ENCODE results near the gene ARHGAP24. TPM values are rescaled to one million over a fixed set of nuclear protein-coding genes. Genes with fewer than 3 reads are reported as not detected.

Gene ARHGAP24
- total RNA-seq, 1 experiment from 2014 or later = 5.8 TPM

DNA sequence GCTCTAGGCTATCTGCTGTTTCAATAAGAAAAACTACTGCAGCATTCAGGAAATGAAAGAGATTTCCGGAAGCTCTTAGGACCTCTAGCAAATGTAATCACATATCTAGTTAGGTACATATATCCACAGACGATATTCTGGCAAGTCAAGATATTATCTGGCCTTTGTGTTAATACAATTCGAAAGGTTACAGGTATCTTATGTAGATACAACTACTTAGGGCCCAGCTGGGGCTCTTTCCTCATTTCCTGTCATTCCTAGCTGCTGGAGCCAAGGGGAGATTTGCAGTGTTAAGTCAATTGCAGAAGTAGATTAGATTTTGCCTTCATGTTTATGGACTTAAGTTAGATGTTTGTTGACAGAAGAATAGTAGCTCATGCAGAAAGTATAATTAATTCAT lies 299.5 kb downstream of the ARHGAP24 start:
- DNase-seq (ENCODE audit: low read depth) = no peak

DNA sequence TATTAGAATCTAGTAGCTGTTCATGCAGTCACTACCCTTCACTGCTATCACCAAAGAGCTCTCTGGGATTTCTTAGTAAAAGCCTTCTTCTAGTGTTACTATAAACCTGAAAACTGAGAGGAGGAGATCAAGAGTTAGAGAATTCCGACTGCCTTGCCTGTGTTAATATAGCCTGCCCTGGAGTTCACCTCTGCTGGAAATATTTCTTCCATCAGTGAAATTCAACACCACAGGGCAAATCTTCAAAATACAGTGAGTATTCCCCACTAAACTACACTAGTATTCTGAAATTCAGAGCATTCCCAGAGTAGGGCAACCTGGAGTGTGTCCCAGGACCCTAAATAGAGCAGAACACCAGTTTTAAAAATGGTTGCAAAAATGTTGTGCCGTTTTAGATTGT lies 301.1 kb downstream of the ARHGAP24 start:
- no peak for DNase-seq (ENCODE audit: low read depth)

DNA sequence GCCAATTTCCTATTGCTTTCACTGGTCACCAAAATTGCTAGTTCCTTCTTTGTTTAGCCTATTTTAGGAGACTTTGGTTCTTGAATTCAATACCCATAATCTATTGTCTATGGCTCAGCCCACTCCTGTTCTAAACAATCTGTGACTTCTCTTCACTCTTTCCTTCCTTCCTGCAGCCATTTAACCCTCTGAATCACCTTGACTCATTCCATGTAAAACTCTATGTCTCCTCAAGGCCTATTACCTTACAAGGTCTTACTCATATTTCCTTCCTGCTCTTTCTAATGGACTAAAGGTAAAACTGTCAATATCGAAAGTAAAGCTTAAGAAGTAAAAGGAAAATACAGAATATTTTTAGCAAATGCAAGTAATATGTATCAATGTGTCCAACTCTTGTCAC lies 301.6 kb downstream of the ARHGAP24 start:
- DNase-seq (ENCODE audit: low read depth) = peak; percentile 90

GRCh38 chr4:85777908-85778631 lies 303.1 kb downstream of the ARHGAP24 start:
- DNase-seq (ENCODE audit: low read depth) = no peak

DNA sequence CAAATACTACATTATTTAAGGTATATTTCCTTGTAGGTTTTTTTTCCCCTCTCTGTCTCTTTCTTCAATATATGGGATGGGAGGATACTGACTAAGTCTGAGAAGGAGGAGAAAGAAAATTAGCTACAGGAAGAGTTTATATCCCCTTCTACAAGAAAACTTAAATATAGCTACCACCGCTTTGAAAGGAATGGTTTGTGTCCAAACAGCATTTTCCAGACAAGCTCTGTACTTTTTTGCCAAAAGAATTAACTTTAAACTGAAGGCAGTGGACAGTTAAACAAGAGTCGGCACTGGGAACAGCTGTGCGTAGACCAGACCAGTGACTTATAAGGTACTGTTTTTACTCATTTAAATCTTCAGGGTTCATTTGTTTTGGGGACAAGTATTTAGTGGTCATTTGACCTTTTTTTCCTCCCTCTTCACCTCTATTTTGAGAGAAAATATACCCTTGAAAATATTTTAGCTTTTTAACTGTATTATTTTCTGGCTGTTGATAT lies 303.7 kb downstream of the ARHGAP24 start:
- peak; percentile 49 for DNase-seq (ENCODE audit: low read depth)

DNA sequence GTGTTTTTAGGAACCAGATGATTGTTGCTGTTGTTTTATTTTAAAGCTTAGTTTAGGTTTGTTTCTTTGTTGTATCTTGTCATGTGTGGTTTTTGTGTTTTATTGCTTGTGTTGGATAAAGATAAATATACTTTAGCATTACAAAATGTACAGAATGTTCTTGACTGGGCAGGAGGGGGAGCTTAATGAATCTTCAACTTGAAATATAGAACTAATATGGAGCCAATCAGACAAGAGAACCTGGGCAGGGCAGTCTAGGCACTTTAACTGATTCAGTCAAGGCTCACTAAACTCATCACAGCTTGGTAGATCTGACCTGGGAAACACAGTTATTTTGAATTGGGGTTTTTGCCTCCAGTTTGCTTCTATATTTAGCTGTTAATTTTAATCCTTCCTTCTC lies 304.2 kb downstream of the ARHGAP24 start:
- DNase-seq (ENCODE audit: low read depth) = peak; percentile 35

GRCh38 chr4:85780664-85781063 lies 305.7 kb downstream of the ARHGAP24 start:
- peak; percentile 7 for DNase-seq (ENCODE audit: low read depth)

DNA sequence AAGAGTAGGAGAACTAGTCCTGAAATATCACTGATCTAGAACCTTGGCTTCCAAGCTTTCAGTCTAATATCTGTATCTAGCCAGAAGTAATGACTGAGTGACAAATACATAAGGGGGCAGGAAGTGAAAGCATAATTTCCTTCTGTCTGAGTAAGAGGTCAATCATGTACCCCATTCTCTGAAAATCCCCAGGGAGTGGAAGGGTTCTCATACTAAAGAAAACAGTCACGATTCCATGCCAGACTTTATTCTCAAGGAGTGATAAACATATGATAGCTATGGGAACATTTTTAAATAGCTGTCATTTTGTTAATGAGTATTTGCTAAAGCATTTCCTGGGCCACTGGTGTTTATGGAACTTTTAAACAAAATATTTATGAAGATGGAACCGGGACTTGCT lies 308.5 kb downstream of the ARHGAP24 start:
- DNase-seq (ENCODE audit: low read depth) = peak; percentile 68

DNA sequence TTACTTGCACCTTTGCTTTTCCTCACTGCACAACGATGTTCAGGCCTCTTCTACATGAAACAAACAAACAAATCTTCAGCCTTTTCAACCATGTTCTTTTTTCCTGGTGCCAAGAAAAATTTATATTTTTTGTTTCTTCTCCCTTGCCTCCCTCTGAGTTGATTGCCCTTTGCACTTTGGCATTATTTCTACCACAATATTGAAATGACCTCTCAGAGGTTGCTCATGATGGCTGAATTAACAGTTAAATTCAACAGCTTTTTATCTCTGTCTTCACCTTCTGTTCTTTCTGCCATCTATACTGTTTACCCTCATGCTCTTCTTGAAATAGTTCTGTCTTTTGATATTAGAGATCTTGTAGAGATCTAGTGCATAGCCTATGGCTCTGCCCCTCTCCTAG lies 308.9 kb downstream of the ARHGAP24 start:
- DNase-seq (ENCODE audit: low read depth) = no peak

- no peak for DNase-seq (ENCODE audit: low read depth)
Measured at GRCh38 chr4:85784348-85784747, 309.4 kb downstream of the ARHGAP24 start.

GRCh38 chr4:85784947-85785346 lies 310.0 kb downstream of the ARHGAP24 start:
- DNase-seq (ENCODE audit: low read depth) = no peak

- DNase-seq (ENCODE audit: low read depth) = peak; percentile 70
Measured at GRCh38 chr4:85787133-85787532, 312.2 kb downstream of the ARHGAP24 start.

DNA sequence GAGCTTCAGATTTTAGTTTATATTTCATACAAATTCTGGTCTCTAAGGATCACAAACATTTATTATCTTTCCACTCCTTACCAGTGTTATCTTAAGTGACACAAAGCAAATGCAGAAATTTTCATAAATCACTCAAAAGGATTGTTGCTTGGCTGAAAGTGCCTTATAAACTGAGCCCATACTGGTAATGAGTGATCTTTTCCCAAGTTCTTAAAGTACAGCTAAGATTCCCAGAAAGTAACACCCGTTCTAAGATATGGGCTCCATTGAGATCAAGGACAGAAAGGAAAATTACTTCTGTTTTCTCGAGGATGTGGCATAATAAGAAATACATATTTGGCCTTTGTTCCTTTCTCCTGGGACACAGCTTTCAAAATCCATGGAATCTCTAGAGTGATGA lies 313.7 kb downstream of the ARHGAP24 start:
- DNase-seq (ENCODE audit: low read depth) = no peak

- DNase-seq (ENCODE audit: low read depth) = no peak
Measured at GRCh38 chr4:85789241-85789640, 314.3 kb downstream of the ARHGAP24 start.

DNA sequence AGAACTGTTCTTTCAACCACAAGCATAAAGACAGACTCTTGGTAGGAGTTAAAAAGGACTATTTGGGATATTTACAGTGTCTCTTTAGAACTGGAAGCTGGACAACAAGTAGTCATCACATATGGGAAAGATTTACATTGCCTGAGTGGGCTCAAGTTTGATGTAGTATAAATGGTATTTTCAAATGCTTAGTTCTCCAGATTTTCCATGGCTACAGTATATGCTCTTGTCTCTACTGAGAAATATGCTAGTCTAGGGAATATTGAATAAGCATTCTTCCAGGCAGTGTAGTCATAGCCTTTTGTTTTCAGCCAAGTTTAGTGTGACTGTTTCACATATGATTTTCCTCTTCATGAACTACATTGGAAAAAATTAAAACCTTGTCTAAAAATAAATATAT lies 315.6 kb downstream of the ARHGAP24 start:
- no peak for DNase-seq (ENCODE audit: low read depth)

DNA sequence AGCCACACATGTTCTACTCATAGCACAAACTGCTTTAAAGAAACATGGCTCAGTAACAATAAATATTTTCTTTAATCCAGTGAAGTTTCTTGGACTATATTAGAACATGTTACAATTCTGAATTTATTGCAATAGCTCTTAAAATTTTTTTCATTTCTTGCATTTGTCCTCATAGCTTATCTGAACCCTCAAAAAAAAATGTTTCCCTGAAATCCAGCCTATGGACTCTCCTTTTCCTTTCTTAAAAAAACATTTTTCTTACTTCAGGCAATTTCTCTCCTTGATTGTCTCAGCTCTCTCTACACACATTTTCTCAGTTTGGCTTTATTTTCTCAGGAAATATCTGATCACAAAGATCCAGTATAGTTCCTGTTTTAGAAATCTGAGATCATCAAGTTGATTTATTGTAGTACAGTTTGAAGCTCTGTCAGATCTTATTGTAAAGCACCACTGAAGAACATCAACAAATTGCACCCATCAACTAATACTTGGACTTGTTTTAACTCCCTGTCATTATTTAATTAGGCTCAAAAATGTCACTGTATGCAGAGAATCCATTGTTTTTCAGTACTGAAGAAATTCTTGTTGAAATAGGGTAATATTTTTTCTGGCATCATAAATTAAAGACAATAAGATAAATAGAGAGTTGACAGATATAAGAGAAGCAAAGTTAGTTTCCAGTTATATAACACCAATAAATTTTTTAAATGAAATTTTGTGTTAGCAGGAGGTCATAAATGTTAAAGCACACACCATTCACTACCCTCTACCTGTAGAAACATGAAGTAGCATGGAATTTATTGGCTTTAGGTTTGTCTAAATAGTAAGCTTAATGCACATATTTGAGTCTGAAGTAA lies 317.7 kb downstream of the ARHGAP24 start:
- DNase-seq (ENCODE audit: low read depth) = no peak

DNA sequence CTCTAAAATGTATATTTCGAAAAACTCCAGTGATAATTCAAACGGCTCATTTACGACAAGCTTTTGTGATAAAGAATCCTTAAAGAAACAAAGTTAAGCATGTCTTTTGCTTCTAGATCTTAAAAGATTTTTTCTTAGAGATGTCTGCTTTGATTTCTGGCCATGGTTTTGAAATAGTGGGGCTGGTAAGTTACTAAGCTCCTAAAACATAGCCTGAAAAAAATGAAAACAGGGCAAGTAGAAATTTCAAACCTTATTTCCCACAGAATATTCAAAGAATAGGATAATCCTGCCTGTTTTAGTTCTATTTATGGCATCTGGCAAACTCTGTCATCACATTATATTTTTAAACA lies 318.3 kb downstream of the ARHGAP24 start:
- no peak for DNase-seq (ENCODE audit: low read depth)

- DNase-seq (ENCODE audit: low read depth) = no peak
Measured at GRCh38 chr4:85798012-85798770, 323.2 kb downstream of the ARHGAP24 start.

GRCh38 chr4:85803856-85804255 lies 328.9 kb downstream of the ARHGAP24 start:
- DNase-seq (ENCODE audit: low read depth) = no peak

DNA sequence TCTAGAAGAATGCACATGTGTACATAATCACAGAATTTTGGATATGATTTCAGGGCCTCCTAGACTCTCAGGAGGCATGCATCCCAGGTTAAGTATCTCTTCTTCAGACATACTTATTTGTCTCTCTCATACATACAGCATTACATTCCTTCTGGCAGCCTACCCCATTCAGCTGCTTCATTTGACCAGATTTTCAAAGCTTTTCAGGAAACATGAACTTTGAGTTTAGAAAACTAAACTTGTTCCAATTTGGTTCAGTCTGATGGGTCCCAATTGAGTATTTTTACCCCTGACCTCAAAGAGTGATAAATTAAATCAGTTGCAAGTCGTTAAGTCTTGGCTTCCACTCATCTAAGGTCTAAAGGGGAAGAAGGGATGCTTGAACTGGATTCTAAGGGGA lies 330.9 kb downstream of the ARHGAP24 start:
- no peak for DNase-seq (ENCODE audit: low read depth)

DNA sequence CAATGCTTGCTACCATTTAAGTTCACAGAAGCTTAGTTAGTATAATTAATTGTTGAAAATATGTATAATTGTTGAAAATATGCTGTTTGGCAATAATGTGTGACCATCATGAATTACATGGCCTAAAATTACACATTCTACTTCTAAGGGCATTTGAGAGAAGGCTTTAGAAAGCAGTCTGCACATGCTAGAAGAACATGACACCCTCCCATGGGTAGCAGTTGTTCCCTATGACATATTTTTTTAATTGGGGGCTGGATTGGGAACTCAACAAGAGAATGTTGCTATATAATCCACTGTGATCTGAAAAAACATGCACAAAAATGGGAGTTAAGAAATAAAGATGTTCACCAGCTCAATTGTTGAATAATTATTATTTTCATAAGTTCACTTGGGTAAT lies 331.4 kb downstream of the ARHGAP24 start:
- no peak for DNase-seq (ENCODE audit: low read depth)
